Middle frontal gyrus (tissue), 1 donor: Measurements from ENCODE around the gene MARCHF3.

ENCODE experiments used
- DNase-seq: peaks from one replicate; pipeline ENCODE4 v3.0.0-alpha.2; 2015; ENCODE audit warnings: low spot score; ENCODE audit errors: extremely low spot score

MARCHF3 gene

DNA sequence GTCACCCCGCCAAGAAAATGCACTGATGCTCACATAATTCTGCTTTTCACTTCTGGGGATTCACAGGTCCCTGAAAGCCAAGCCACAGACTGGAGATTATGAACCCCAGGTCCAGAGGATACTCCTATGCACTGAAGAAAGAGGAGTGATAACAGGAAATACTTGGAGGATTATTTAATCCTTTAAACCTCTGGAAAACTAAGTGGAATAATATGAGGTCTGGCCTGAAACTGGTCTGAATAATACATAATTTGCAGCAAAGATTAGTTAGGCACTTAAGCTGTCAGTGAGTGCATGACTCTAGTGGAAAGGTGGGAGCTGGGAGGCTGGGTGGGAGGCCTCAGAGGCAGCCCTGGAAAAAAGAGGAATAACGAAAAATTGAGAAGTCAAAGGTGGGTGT is 45.7 kb downstream of the MARCHF3 start:
- no peak for DNase-seq

GRCh38 chr5:126983874-126984266 is 46.5 kb downstream of the MARCHF3 start:
- no peak for DNase-seq

- no peak for DNase-seq
Observed at GRCh38 chr5:126982926-126983873, 47.2 kb downstream of the MARCHF3 start.

DNA sequence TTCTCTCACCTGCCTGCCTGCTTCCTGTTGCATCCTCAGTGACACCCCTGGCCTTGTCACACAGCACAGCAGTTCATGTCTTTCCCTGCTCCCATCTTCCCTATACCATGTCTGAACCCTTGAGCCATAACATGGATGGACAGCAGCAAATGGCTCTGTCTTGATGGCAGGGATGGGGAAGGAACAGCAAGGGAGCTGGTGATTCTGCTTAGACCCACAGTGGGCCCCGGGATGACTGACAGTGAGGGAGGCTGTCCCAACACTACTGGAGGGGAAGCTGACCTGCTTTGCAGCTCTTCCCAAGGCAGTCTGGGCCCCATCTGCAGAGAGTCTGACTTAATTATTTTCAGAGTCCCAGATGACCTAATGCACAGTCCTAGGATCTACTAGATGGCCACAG is 48.2 kb downstream of the MARCHF3 start:
- no peak for DNase-seq

- no peak for DNase-seq
Observed at GRCh38 chr5:126981701-126982100, 48.7 kb downstream of the MARCHF3 start.

DNA sequence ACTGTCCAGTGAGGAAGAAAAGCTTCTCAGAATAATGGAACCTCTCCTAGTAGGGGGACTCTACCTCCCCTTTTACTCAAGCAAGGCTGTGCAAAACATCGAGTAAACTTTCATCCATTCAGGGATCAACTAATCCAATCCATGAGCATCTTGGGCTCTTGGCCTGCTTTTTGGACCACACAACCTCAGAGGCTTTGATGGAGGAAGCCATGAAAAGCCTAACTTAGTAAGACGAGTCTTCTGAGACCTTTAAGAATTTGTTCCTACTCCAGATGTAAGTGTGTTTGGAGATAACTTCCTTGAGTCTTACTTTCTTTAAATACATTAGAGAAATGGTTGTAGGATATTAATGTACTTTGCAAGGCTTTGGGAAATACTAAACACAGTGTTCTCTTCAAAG is 49.1 kb downstream of the MARCHF3 start:
- no peak for DNase-seq

GRCh38 chr5:126978258-126978657 is 52.1 kb downstream of the MARCHF3 start:
- DNase-seq: no peak

DNA sequence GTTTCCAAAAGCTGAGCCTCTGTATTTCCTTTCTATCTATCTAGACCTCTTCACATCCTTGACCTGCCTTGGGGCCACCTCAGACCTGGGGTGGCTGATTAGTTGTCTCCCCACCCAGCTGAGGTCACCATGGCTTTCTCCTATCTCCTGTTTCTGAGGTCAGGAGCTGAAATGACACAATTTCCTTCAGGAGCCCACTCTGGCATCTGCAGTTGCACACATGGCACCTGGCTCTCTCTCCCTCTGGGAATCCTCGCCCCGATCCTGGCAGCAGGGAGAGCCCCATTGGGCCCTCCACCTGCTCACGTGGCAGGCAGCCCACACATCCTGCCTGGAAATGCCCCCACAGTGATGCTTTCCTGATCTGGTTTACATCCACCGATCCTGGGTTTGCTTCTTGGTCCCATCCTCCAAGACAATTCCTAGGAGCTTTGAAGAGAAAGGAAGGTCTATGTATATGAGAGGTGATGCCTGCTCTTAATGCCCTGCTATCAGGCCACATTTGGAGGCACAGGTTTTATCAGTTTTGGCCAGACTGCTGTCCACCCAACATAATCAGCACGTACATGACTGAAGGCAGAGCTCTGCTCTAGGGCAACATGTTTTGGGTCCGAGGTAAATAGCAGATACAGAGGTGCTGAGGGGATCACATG is 53.7 kb downstream of the MARCHF3 start:
- DNase-seq: no peak

DNA sequence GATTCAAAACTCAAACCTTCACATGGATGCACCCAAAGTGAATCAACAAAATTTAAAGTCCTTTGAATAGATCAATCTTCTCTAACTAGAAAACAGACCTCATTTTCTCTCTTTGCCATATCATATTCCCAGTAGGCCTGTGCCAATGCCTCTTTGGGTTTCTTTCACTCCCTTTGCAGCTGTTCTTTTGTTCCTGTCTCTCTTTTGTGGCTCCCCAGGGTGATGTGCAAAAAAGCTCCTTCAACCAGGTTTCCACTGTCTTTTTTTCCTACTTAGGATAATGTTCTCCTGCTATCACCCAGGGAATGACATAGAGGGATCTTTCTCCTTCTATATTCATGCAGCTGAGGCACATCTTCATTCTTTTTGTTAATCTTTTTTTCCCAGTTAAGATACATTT is 54.6 kb downstream of the MARCHF3 start:
- no peak for DNase-seq

DNA sequence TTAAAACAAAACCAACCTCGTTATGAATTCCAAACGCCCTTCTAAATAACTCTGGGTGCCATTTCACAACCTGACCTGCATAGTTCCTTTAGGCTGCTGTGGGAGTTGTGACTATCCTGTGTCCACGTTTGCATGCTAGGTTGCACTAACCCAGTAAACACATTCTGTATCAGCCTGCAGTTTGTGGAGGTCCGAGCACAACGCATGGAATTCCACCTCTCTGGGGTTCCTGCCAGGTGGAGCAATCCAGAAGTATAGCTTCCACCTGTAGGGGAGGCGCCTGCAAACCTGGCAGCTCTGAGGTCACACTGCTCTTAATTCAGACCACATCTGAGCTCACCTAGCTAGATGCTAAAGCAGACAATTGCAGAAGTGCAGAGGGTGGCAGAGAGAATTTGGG is 57.2 kb downstream of the MARCHF3 start:
- DNase-seq: no peak

DNA sequence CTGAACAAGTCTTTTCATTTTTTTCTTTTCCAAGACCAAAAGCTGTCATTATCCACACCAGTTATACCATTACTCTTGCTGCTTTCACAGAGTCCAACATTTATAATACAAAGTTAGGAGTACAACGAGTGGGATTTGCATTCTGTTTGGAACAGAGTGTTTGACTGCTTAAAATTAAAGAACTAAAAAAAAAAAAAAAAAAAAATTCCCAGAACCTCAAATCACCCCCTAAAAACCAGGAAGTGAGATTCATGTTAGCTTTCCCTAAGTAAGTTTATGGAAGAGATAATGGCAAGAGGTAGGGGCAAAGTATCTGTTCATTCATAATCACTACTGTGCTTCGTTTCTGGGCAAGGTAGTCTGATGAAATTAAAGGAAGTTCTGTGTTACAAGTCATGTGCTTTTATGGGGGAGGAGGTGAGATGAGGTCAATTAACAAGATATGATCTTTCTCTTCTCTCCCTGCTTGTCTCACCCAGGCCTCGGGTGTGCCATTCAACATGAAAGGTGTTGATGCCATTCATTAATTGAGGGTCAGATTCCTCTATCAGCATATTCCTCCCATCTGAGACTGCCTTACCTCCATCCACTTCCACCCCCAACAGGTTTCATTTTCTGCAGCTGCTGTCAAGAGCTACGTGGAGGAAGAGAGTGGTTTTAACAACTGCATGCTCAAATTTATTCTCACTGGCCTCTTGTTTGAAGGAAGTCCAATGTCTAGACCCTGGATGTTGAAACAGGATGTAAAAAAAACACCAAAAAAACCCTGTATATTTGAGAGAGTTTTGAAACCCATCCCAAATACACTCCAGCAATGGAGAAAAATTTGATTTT is 58.1 kb downstream of the MARCHF3 start:
- DNase-seq: no peak

DNA sequence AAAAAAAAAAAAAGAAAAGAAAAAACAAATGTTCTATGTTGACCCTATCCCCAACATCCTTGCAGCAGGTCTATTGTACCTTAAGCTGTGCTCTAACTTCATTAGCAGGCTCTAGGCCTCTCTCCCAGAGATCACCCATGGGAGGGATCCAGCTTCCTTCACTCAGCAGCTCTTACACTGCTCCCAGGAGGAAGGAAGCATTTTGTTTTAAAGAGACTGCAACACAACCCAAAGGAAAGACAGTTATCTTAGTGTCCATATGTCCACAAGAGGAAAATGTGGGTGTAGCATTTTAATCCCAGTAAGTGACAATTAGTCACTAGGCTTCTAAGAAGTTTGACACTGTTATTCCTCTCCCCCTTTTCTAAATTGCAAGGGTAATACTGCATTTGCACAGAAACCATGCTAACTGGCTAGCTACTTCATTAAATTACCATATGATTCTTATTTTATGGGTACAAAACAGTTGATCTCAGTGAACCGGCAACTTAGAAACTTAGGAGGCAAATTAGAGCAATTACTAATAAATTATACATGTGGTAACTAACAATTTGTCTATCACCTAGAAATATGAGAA is 58.8 kb downstream of the MARCHF3 start:
- no peak for DNase-seq

GRCh38 chr5:126970517-126971017 is 59.8 kb downstream of the MARCHF3 start:
- no peak for DNase-seq

GRCh38 chr5:126969548-126969947 is 60.8 kb downstream of the MARCHF3 start:
- no peak for DNase-seq

GRCh38 chr5:126967808-126968466 is 62.4 kb downstream of the MARCHF3 start:
- no peak for DNase-seq

GRCh38 chr5:126965487-126965886 is 64.9 kb downstream of the MARCHF3 start:
- DNase-seq: no peak

GRCh38 chr5:126965061-126965475 is 65.3 kb downstream of the MARCHF3 start:
- DNase-seq: no peak

DNA sequence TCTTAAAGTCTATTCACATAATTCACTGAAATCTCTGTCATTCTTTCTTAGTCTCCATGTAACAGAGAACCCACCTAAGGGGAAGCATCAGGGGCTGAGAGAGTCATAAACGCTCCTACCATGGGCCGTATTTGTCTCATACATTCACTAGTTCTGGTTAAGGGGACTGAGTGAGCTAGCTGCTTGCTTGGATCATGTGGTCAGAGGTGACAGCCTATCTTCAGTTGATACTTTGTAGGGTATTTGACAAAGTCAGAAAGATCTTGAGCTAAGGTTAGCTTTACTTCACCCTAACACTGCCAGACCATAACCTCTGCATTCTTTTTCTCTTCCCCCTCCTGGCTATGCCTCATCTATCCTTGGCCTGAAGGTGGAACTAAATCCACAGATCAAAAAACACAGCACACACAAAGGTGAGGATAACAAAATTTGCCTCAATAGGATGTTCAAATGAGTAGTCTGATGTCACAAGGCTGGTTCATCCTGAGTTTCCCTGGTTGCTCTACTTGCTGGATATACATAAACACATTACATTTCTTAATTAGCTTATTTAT is 66.5 kb downstream of the MARCHF3 start:
- no peak for DNase-seq

DNA sequence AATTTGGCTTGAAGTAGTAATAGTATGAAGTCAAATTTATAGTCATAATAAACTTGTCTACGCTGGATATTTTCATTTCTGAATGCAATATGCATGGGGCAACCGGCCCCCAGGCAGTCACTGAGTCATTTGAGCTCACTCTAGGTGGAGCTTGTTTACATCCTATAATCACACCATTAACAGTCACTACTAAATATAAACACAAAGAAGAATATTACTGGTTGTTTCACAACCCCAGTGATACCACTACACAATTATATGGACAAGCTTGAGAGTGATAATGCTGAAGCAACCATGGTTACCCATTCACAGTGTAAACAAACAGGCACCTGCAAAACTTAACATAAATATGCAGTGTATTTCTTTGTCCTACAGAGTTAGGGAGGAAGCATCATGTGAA is 68.7 kb downstream of the MARCHF3 start:
- DNase-seq: no peak

DNA sequence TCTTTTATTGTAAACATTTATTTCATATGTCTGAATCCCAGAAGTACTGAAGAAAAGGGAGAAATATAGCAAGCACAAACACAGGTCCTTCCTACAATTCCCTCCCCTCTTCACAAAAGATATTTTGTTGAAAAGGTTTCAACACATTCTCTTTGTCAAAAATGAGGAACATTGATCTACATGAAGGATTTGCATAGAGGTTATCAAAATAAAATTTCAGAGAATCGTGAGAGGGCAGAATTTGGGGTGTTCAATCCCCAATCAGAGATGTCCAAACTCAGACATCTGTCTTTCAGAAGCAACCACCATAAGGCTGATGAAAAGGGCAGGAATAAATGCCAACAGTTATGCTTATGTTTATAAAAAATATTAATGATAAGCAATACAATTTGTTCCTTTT is 69.2 kb downstream of the MARCHF3 start:
- no peak for DNase-seq
